ENCODE results near the gene SMIM43.
A peak's percentile ranks its signal among the peaks of the same experiment; 100 is the strongest.
"Not testable (repeated sequence)": the region's sequence is repeated elsewhere in the genome, so short reads cannot be mapped to it uniquely, and the experiment has no call there.

Gene SMIM43

DNA sequence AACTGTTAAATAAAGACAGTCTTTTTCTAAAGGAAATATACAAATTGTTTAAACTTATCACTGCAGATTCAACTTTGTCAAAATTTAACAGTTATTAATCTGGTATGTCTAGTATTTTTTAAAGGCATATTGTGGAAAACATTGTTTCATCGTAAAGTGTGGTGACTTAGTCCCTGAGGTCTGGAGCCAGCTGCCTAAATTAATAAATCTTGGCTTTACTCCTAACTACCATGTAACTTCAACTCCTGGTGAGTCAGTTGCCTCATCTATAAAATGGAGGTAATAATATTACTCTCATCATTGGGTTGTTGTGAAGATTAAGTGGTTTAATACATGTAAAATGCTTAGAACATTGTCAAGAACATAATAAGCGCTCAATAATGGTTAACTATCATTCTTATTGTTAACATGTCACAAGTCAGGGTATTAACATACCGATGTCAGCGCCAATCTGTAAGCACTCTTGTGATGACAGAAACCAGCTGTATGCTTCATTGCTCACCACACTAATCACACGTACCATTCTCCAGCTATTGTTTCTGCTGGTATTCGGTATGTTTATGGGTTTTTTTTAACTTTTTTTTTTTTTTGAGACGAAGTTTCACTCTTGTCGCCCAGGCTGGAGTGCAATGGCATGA, 14.1 kb upstream of the SMIM43 start:
- no peak for DNase-seq

DNA sequence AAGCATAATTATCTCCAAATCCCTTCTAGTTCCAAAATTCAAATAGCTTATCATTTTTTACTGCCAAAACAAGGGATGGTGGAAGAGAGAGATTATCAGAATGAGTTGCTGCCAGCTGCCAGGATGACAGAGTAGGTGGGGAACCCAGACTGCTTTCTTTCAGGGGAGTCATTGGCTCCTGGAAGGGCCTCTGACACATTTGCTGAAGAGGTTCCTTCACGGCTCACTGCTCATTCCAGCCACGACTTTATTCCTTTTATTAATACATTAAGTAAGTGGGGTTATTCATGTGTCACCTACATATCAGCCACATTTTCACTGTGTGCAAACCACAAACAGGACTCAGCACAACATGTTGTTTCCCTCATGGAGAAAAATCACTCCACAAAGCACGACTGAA, 12.7 kb upstream of the SMIM43 start:
- no peak for DNase-seq

DNA sequence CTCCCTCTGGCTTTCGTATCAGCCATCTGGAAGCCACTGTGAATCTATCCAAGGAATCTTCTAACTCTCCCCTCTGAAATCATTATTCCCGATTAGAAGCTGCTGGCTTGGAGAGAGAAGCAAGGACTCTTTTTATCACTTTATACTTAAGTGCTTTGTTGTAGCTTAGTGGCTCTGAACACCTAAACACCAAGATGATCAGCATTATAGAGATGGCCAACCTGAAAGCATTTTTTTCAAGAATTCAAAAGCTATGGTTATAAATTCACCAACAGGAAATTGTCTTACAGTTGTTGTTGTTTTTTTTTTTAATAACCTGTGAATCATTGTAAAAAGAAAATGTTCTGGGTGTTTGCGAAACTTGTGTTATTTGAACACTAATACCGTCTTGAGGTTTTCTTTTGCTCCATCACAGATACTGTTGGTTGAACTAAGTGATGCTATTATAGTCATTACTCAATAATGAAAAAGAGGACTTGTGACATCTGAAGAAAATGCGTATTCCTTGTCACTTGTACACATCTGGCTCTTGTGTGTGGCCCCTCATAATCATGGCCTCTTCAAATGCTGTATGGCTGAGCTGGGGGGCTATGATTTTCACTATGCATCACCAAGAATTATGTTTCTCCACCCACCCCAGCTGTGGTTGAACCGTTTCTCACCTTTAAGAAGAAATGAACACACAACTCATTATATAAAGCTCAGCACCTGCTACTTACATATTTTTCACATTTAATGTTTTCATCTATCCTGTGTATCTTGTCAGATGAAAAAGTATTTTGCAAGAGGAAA, 11.8 kb upstream of the SMIM43 start:
- DNase-seq, result no peak

DNA sequence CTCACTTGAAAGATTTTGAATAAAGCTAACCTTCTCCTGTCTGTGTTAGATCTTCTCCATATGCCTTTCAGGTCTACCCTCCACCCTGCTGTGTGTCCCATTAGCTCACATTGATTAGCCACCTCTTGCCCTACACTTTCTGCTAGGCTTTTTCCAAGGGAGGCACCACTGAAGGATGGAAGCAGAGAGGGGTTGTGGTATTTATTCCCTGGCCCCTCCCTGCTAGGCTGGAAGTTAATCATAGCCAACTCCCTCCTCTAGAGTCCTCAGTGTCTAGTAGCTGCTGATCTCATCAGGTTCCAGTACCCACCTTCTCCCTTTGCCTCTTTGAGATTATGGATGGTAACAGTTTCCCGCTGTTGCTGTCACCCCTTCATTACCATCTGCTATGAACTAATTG, 8.9 kb upstream of the SMIM43 start:
- no peak for DNase-seq

DNA sequence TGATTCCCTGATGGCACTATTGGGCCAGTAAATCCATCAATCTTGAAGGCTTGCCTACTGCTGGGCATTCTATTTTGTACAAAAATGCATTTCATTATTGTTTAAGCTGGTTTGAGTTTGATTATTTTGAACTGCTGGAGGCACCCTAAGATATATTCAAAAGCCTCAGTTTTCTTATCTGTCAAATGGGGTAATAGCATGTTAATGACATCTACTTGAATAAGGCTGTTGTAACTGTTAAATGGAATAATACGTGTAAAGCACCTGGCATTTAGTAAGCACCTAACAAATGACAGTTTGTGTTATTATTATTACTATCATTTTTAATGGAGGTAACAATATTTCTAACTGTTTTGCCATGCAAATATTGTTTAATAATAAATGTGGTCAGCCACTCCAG, 6.9 kb upstream of the SMIM43 start:
- DNase-seq, result no peak

DNA sequence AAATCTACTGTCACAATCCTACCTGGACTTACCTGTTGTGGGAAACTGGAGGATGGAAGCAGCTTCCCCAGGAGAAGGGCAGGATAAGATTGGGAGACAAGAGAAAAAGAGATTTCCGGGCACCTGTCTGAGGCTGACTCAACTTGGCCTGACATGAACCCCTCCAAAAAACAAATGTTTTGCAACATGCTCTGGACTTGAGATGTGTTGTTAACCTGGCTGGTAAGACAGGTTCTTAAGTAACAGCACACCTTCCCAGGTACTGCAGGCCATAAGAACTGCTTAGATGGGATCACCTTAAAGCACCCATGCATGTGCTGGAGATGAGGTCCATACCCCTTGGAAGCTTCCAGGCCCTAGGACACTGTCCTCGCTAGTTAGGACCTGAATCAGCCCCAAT, 4.4 kb upstream of the SMIM43 start:
- no peak for DNase-seq

DNA sequence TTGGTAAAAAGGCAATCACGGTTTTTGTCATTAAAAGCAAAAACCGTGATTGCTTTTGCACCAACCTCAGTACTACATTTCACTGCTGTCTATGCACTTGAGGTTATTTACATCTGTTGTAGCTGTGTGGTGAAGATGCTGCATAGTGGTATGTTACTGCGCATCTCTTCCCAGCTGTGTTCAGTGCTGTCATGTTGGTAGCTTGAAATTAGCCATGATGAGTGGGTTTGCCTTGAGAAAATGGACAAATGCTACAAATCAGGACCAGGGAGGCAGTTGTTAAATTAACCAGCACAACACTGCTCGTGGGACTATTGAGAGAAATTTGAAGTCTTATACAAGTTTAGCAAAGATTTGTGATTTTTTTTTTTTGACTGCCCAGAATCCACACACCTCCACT, 2.2 kb upstream of the SMIM43 start:
- no peak for DNase-seq

DNA sequence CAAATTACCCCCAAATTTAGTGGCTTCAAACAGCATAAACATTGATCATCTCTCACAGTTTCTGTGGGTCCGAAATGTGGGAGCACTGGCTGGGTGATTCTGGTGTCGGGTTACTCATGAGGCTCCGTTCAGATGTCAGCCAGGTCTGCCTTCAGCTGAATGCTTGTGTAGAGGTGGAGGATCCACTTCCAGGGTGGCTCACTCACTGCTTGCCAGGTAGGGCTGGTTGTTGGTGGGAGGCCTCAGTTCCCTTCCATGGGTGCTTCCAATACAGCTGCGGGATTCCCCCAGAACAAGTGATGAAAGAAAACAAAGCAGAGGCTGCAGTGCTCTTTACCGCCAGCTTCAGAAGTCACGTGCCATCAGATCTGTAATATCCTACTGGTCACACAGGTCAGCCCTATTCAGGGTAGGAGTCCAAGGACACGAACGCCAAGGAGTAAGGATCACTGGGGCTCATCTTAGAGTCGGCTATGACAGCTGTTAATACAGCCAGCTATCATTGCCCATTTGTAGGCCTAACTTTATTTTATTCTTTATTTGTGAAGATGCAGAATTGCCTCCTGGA, 1.1 kb upstream of the SMIM43 start:
- no peak for DNase-seq

DNA sequence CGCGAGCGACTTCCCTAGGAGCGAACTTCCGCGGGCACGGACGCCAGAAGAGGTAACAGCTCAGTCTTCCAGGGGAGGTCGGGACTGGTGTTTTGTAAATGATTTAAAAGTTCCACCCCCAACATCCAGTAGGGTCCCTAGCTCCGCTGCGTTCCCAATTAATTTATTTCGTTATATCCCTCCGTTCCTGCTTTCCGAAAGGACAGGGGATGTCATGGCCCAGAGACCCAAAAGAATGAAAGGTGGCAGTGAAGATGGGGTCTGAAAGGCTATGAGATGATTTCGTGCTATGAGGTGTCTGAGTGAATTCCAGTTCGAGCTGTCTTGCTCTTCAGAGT, 373 bp upstream of the SMIM43 start:
- no peak for DNase-seq

DNA sequence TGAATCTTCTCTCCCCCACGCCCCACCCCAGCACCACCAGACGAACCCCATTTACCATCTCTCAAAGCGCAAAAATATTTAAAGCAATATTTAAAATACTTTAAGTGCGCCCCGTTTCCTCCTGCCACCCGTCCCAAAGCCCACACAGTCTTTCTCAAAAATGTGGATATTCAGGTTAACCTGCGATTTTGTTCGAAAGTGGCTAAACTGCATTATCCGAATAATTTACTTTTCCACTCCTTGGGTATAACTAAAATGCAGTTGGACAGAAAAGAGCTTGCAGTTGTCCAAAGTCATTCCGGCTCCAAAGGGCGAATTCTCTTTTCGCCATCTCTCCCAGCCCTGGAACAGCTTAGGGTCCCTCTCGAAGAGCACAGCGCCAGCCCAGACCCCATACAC, 662 bp downstream of the SMIM43 start:
- no peak for DNase-seq

DNA sequence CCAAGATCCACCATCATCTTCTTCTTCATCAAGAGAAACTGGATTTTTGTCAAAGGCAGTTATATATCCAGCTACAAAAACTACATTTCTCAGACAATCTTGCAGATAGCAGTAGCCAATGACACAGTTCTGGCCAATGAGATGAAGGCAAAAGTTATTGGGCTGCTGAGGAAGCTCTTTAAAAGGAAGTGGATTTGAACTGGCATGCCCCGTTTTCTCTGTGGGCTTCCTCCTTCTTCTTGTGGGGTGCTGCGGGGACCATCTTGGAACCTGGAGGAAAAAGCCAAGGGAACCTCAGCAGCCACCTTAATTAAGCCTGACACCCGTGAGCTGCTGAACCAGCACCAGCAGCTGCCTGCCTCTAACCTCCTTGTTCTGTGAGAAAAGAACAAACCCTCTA, 4.8 kb downstream of the SMIM43 start:
- no peak for DNase-seq

DNA sequence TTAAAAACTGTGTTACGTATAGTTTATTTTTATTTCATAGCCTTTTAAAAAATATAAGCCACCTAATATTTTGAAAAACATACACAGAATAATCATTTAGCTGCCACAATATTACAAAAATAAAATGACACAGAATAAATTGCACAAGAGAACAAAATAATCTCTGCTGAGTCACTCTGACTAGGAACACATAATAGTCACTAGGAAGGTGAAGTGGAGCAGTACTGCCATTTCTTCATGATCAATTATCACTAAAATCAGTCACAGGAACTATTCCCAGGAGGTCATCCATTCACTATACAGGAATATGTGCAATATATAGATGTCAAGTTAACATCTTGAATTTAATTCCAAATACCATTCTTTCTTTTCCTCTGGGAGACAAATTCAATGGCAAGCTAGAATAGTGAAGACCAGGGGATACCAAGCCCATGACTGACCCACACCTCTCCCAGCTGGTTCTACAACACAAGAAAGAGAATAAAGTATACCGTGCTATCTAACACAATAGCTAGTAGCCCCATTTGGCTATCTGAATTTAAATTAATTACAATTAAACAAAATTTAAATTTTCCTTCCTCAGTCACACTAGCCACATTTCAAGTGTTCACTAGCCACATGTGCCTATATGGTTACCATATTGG, 5.9 kb downstream of the SMIM43 start:
- no peak for DNase-seq

DNA sequence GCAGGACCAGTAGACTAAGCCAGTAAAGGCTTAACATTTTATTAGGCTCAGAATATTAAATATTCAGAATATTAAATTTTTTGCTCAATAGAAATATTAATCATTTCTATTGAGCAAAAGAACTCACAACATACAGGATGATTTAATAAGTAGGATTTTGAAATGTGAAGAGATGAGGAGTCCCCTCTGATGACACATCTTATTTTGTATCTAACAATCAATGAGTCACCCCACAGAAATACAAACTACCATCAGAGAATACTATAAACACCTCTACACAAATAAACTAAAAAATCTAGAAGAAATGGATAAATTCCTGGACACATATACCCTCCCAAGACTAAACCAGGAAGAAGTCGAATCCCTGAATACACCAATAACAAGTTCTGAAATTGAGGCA, 12.8 kb downstream of the SMIM43 start:
- not testable (repeated sequence) for DNase-seq

DNA sequence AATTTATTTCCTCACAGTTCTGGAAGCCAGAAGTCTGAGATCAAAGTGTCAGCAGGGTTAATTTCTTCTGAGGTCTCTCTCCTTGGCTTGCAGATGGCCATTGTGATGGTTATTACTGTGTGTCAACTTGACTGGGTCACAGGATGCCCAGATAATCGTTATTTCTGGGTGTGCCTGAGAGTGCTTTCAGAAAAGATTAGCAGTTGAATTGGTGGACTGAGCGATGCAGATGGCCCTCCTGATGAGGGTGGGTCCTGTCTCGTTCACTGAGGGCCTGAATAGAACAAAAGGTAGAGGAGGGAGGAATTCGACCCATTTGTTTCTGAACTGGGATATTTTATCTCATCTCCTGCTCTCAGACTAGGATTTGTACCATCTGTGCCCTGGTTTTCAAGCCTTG, 15.7 kb downstream of the SMIM43 start:
- DNase-seq, result no peak

DNA sequence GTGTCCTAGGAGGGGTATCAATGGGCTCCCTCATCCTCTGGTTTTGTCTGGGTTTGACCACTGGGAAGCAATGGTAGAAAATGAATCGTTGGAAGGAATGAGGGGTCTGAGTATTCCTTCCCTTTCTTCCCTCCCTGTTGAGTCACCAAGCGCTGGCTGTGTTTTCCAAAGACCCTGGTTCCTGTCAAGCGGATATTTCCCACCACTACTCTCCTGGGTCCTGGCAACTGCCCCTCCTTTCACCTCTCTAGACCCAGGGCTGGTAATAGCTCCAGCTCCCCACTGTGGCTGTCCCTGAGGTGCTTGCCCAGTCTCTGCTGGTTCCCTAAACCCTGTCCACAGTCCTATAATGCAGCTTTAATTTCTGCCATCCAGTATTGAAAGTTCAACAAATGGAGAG, 22.2 kb downstream of the SMIM43 start:
- no peak for DNase-seq

DNA sequence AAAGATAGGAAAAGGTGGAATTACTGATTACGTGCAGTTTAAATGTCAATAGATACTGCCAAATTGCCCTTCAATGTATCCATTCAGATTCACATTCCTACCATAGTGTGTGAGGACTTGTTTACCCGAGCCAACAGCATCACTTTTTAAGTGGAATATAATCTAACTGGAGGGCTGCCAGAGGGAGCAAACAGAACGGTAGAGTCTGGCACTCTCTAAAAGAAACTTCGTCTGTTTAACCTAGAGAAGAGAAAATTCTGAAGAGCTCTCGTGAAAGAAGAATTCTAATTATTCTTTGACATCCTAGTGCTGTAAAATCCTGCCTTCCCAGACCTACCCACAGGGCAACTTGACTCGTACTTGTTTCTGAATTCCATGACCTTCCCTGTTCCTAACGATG, 23.2 kb downstream of the SMIM43 start:
- peak in 1 of 2 experiments; percentile 1 for DNase-seq

DNA sequence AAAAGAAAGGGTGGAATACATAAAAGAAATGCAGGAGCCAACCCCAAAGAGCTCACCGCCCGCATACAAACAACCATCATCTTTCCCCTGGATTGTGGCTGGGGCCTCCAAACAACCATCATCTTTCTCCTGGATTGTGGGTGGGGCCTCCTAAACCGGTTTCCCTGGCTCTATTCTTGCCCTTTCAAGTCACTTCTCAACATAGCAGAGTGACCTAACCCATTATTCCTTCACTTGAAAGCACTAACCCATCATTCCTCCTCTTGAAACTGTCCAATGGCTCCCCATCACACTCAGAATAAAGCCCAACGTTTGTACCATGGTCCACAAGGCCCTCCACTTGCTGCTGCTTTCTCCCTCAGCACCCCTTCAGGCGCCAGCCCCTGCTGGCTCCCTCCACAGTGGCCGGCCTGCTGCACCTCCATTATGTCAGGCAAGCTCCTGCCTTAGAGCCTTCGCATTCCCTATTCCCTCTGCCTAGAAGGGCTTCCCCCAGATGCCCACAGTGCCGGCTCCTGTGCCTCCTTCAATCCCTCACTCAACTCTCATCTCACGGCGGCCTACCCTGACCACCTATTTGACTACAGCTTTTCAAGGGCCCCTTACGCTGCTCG, 24.1 kb downstream of the SMIM43 start:
- no peak for DNase-seq

DNA sequence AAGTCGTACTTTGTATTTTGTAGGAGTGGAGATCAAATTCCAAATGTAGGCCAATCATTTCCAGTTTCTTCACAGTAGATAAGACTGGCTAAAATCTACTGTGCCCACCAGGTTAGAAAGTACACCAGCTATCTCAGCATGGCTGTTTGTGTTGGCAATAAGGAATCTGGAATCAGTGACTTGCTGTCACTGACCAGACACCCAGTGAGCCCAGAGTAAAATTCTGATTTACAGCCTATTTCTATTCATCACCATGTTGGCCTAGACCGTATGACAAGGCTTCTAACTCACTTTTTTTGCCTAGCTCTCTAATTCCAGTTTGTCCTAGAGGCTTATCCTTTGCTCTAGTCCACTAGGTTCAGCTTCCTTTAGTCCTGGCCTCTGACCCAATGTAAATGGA, 25.4 kb downstream of the SMIM43 start:
- no peak for DNase-seq

DNA sequence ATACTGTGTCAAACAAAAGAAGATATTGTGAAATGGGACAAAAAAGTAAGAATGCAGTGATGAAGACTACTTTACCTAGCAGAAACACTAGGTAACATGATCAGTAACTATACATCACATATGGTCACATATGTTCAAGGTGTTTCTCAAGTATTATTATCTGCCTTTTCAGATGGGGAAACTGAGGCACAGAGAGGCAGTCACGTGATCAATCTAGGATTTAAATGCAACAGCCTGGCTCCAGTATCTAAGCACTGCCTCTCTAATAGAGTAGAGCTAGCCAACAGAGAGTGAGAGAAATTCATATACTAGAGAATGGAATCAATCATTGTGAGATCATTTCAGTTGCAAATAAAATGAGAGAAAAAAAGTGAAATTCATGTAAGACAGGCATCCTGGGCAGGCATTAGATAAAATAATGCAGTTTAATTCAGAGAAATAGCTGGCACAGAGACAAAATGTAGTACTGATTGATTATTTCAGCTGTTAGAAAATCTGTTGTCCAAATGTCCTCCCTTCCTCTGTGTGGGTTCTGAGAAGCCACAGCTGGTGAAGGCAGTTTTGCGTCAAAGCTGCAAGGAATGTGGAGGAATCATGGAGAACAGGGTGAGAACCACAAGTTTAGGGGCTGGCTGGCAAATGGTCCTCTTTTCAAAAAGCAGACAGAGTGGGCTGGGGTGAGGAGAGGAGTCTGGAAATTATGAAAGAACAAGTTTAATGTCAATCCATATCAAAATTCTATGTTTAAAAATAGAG, 26.0 kb downstream of the SMIM43 start:
- no peak for DNase-seq

DNA sequence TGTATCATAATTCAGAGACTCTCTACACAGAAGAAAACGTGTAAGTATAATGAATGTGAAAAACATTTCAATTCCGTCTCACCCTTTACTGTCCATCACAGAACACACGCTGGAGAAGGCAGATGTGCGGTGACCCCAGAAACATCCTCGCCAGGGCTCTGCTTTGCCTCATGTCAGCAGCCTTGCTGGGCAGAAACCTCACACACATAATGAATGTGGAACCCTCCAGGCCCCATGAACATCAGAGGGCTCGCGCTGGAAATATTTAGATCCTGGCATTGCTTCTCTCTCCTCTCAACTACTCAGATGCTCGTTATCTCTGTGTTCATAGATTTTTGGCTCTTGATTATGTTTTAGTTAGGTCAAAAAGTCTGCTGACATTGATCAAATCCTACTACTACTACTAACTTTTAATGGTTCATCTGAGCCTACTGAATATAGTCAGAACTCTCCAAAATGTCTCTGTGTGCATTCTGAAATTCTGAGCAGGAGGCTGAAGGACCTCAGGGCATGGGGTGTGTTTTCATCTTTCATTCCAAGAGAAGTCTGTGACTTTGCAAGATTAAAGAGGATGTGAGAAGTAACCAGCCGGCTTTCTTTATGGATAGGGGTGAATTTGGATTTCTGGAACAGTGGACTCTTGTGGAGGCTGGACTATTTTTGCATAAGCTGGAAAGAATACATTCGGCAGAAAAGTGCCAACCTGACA, 27.0 kb downstream of the SMIM43 start:
- DNase-seq, result no peak

DNA sequence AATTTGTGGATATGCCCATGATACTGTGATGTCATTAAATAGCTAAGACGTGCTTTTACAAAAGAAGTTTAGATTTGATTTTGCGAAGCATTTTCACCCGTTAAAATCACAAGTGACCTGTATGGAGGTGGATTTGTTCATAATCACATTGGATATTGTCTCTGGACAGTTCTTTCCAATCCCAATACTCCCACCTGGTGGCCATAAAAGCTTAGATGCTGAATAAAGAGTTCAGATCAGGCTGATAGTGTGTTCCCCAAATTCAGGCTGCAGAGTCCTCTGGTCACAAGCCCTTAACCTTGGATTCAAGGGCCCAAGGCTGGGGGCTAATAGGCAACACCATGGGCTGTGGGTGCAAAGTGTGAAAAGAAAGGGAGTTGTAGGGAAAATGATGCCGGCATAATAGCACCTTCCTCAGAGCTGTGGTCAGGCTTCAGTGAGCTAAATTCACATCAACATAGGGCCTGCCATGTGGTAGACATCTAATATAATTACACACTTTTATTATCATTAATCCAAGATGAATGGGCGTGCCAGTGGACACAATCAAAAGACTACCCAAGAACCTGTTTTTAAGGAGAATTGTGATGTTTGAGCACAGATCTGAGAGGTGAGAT, 28.1 kb downstream of the SMIM43 start:
- peak; percentile 20 to 43 for DNase-seq

DNA sequence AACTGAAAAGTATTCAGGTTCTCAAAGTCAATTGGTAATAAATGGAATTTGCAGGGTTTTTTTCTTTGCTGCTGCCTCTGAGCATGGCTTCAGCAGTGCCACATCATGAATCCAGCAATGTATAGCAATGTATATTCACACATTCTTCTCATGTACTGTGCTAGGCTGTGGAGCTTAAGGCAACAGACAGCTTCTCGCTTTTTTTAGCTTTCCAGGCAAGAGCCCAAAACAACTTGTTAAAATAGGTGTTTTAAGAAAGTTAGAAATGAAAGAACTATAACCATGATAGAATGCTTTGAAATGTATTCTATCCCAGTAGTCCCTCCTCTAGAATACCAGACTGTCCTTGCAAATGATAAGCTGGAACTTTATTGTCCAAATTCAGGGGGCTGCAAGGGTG, 30.4 kb downstream of the SMIM43 start:
- DNase-seq, result no peak
